Stimulated activated CD4-positive, alpha-beta T cell treated with anti-CD3 and anti-CD28 coated beads, Interleukin-2, amount 100 ng/mL, for 4 hours (primary cell): Measurements from ENCODE around the gene ACSM2A.
"Not testable (repeated sequence)": the region's sequence is repeated elsewhere in the genome, so short reads cannot be mapped to it uniquely, and the experiment has no call there.

ENCODE experiments used
- DNase-seq: peaks from one replicate; pipeline ENCODE4 v3.0.0-alpha.2; 2020; ENCODE audit warnings: low read depth

The ACSM2A gene

DNA sequence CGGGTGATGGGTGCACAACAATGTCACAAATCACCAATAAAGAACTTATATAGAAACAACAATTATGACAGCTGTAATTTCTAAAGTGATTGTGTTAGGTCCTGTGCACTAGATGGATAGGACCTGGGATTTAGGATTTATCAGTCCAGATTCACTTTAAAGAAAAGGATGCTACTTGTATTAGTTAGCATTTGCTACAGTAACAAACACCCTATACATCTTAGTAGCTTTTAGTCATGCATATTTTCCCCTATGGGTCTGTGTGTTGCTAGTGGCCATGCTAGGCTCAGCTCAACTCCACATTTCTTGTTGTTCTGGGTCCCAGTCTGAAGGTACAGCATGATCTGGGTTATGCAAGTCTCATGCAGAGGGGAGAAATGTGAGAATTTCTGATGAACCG lies 7.9 kb downstream of the ACSM2A start:
- DNase-seq: not testable (repeated sequence)

DNA sequence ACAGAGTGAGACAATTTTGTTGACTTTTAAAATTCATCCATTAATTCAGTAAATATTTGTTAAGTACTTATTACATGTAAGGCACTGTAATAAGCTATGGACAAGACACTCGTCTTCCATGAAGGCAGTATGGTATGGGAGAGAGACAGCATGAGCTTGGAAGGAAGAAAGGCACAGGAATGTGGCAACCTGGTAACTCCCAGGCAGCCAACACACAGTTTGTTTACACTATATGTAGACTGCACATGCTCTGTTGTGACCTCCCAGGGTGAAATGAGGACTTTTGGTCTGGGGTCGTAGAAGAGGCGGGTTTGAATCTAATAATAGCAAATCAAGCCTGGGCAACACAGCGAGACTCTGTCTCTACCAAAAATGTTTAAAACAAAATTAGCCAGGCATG lies 9.0 kb downstream of the ACSM2A start:
- not testable (repeated sequence) for DNase-seq

GRCh38 chr16:20468954-20469353 lies 17.6 kb downstream of the ACSM2A start:
- DNase-seq: not testable (repeated sequence)

DNA sequence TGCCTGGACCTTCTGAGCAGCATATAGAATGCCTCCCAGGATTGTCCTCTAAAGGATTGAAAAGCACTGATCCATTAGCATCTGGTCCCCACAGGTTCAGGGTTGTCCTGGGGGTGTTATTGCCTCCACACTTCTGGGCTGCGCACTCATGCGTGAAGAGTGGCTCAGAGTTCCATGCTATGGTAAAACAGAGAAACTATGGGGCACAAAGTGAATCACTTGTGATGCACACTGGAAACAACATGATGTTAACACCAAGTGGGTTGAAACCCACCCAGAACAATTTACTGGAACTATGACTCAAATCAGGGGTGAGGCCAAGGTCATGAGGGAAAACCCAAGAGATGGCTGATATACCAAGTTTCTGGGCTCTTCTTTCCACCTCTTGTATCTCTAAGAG lies 18.6 kb downstream of the ACSM2A start:
- not testable (repeated sequence) for DNase-seq

GRCh38 chr16:20470732-20471131 lies 19.4 kb downstream of the ACSM2A start:
- not testable (repeated sequence) for DNase-seq

DNA sequence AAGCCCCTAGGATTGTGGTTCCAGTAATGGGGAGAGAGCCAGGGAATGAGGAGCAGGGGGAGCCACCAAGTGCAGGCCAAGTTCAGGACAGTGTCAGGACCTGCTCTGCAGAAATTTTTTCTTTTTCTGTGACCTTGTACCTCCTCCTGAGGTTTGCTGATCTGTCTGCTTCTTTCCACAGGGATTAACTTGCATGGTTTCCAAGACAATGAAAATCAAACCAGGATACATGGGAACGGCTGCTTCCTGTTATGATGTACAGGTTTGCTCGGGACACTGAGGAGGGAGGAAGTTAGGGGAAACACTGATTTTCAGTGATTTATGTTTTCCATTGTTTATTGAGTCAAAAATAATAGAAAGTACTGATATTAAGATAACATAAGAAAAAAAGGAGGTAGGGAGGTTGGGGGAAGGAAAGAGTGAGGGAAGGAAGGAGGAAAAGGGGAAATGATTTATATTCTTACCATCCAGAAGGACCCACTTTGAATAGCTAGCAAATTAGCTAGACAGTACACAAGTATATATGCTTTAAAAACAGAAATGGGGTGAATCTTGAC lies 25.9 kb downstream of the ACSM2A start:
- not testable (repeated sequence) for DNase-seq

- DNase-seq: not testable (repeated sequence)
These were observed 32.7 kb downstream of the ACSM2A start for GRCh38 chr16:20483989-20484388.

DNA sequence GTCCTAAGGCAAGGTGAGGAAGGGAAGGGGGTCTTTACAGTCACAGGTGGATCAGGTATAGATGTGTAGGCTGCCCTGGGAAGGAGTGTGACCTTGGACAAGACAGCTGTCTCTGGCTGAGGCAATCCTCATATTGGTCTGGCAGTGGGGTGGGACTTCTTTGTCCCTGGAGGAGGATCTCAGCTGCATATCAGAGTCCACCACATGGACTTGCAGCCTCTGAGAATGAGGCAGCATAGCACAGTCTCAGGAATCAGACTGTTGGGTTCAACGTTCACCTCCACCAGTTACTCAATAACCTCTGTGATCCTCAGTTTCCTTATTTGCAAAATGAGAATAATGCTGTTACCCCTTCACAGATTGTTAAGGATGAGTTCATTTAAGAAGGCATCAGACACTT lies 33.4 kb downstream of the ACSM2A start:
- DNase-seq: no peak

GRCh38 chr16:20485408-20485807 lies 34.1 kb downstream of the ACSM2A start:
- DNase-seq: no peak

GRCh38 chr16:20490994-20491393 lies 39.7 kb downstream of the ACSM2A start:
- not testable (repeated sequence) for DNase-seq

DNA sequence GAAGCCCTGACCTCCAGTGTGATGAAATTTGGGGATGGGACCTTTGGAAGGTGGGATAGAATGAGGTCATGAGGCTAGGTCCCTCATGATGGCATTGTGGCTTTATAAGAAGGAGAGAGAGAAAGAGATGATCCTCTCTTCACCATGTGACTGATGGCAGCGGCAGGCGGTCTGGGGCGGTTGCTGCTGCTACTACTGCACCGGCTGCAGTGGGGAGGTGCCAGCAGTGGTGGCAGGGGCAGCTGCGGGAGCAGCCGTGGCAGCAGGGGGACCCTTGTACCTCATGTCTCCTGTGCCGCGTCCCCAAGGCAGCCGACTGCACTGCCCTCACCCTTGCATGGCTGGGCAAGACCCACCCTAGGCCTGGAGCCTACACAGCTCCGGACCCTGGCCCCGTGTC lies 40.1 kb downstream of the ACSM2A start:
- DNase-seq: not testable (repeated sequence)

DNA sequence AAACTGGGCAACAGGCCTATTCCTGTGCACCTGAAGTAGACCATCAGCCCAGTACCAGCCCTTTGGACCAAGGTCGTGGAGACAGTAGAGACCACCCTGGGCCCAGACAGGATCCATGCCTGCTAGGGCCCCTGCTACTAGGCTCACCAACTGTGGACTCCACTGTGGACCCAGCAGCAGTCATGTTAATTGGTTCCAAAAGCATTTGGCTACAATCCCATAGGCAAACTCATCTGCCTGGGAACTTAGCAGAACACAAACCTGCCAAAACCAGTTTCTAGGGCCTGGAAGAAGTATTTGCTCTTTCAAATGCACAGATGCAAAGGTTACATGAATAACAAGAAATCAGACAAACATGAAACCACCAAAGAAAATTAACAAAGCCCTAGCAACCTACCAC lies 53.1 kb downstream of the ACSM2A start:
- DNase-seq: no peak

GRCh38 chr16:20507280-20507679 lies 56.0 kb downstream of the ACSM2A start:
- DNase-seq: no peak

DNA sequence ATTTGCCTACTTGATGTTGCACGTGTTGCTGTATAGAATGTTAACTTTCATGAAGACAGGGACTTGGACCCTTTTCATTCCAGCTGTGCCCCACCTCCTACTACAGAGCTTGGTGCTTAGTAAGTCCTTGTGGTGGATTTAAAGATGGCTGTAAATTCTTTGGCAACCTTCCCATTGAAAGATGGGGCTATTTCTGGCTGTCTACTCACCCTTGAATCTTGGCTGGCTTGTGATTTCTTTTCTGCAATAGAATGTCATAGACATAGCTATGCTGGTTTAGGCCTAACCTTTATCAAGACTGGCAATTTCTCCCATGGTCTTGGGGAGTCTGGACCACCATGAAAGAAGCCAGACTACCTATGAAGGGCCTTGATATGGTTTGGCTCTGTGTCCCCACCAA lies 59.0 kb downstream of the ACSM2A start:
- no peak for DNase-seq

- no peak for DNase-seq
These were observed 64.4 kb downstream of the ACSM2A start for GRCh38 chr16:20515688-20516090.

GRCh38 chr16:20517149-20517548 lies 65.8 kb downstream of the ACSM2A start:
- DNase-seq: no peak

DNA sequence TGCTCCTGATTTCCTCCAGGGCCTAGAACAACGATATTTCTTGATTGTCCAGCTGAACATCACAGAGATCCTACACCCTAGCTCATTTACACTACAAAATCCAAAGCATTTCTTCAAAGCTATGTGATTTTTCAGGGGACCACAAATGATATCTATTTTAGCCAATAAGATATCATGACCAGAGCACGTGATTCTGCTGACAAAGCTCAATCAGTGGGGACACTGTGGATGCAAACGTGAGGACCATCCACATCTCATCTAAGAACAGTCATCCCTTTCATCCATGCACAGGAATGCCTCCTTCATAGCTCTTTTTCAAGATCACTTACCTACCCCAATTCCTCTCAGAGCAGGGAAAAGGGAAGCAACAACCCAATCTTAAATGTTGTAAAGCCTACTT lies 67.9 kb downstream of the ACSM2A start:
- no peak for DNase-seq

DNA sequence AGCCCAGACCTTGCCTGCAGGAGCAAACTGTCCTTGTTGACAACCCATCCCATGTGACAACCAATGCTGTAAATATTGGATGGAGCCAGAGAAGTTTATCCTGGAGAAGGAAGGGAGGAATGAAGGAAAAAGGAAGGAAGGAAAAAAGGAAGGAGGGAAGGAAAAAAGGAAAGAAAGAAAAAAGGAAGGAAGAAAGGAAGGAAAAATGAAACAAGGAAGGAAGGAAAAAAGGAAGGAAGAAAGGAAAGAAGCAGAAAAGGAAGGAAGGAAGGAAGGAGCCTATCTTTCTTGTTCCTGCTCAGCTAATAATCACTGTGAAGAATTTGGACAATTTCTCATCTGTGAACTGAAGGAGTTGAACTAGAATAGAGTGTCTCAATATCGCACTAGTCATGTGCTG lies 68.8 kb downstream of the ACSM2A start:
- no peak for DNase-seq

DNA sequence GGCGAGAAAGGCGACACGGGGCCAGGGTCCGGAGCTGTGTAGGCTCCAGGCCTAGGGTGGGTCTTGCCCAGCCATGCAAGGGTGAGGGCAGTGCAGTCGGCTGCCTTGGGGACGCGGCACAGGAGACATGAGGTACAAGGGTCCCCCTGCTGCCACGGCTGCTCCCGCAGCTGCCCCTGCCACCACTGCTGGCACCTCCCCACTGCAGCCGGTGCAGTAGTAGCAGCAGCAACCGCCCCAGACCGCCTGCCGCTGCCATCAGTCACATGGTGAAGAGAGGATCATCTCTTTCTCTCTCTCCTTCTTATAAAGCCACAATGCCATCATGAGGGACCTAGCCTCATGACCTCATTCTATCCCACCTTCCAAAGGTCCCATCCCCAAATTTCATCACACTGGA lies 80.5 kb downstream of the ACSM2A start:
- DNase-seq: not testable (repeated sequence)

DNA sequence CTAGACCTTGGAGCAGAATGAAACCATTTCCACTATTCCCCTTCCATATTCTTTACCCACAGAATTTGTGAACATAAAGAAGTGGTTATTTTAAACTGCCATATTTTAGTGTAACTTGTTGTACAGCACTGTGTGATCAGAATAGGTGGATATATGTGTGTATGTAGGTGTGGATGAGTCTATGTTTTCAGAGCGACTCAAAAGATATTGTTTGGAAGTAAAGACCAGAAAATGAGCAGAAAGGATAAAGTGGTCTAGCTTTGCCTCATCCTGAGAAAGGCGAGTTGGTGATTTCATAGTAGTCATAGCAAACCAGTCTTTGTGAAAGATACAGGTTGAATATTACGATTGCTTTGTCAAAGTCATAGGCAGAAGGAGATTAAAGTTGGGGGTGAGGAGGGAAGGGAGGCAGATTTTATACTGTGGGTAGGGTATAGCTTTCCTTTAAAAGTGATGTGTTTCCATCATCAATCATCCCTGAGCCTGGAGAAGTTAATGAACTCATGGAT lies 81.0 kb downstream of the ACSM2A start:
- DNase-seq: not testable (repeated sequence)

DNA sequence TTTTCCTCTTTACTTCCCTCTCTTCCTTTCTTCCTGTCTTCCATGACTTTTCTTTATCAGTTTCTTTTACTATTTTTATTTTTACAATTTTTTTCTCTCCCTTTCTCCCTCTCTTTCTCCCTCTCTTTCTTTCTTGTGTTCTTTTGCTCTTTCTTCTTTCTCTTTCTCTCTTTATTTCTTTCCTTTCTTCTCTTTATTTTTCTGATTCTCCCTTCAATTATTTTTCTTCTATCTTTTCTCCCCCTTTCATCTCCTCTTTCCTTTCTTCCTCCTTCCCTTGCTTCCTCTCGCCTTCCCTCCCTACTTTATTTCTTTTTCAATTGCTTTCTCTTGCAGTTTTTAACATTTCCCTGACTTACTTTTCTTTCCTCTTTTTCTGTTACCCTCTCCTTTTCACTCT lies 85.3 kb downstream of the ACSM2A start:
- DNase-seq: not testable (repeated sequence)
